GM20000 (cell line): ENCODE measurements around the gene JARID2.

Source experiments
- DNase-seq: peaks from one replicate; pipeline ENCODE4 v3.0.0; 2012; ENCODE audit warnings: low spot score
- CTCF ChIP-seq: IDR thresholded peaks from 2 replicates; pipeline ENCODE4 v1.5.1; 2012; ENCODE audit warnings: mild to moderate bottlenecking, control low read depth; ENCODE audit errors: extremely low read depth, missing control alignments

The JARID2 gene

GRCh38 chr6:15441981-15442380, 196.1 kb downstream of the JARID2 start:
- DNase-seq: no peak
- TF ChIP-seq CTCF: no peak

- TF ChIP-seq CTCF: no peak
- DNase-seq: no peak
These were observed 196.6 kb downstream of the JARID2 start for GRCh38 chr6:15442467-15442866.

- no peak for DNase-seq
- TF ChIP-seq CTCF: no peak
These were observed 197.4 kb downstream of the JARID2 start for GRCh38 chr6:15443119-15443830.

GRCh38 chr6:15444081-15444731, 198.3 kb downstream of the JARID2 start:
- TF ChIP-seq CTCF: no peak
- DNase-seq: no peak

GRCh38 chr6:15444881-15445280, 199.0 kb downstream of the JARID2 start:
- no peak for DNase-seq
- peak; percentile 16 for TF ChIP-seq CTCF

GRCh38 chr6:15447546-15448267, 201.8 kb downstream of the JARID2 start:
- no peak for TF ChIP-seq CTCF
- DNase-seq: no peak

- no peak for DNase-seq
- no peak for TF ChIP-seq CTCF
These were observed 203.1 kb downstream of the JARID2 start for GRCh38 chr6:15449011-15449410.
